ENCODE results near the gene SKA1. TPM values are rescaled to one million over a fixed set of nuclear protein-coding genes. Genes with fewer than 3 reads are reported as not detected.
"Not testable (repeated sequence)": the region's sequence is repeated elsewhere in the genome, so short reads cannot be mapped to it uniquely, and the experiment has no call there.

SKA1 gene
- total RNA-seq, 1 donor: 29.5 TPM

DNA sequence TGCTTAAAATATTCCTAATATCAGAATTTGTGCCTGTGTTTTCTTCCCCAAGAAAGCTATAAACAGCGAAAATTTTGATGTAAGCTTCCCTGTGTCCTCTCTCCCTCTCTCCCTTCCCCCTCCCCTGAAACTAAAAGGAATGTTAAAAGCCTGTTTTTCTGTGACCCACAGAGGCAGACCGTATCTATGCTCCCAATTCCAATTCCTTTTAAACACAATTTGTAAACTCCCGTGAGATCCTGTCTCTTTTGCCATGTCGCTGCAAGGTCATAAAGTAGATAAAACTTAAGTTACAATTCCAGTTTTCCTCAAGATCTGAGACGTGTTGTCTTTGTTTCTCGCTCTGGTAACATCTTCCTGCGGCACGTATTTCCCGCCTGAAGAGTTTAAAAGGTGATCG lies 23.3 kb downstream of the SKA1 start:
- no peak for DNase-seq (ENCODE audit: low read depth)
- no peak overlapping the region for H3K4me3 ChIP-seq (ENCODE audit: low read depth, low read length)
- no peak for TF ChIP-seq CTCF (IDR thresholded peaks at IDR 0.05; ENCODE audit: insufficient read depth, low read length)

DNA sequence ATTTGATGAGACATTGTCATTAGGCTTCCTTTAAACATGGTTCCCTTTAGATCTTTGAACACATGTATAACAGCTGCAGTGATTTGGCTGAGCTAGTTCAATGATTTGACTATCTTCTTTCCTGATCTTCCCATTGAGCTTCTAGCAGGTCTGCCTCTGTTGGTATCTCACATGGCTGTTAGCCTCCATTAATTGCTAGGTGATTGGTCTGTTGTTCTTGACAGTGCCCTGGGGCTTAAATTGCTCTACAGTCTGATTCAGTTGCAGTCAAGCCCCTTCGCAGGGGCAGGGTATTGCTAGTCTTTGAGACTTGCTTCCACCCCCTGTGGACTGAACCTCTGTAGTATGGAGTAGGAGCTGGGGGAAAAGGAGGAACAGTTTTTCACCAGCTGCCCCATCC lies 24.1 kb downstream of the SKA1 start:
- no peak for DNase-seq (ENCODE audit: low read depth)
- TF ChIP-seq CTCF (IDR thresholded peaks at IDR 0.05; ENCODE audit: insufficient read depth, low read length): no peak

DNA sequence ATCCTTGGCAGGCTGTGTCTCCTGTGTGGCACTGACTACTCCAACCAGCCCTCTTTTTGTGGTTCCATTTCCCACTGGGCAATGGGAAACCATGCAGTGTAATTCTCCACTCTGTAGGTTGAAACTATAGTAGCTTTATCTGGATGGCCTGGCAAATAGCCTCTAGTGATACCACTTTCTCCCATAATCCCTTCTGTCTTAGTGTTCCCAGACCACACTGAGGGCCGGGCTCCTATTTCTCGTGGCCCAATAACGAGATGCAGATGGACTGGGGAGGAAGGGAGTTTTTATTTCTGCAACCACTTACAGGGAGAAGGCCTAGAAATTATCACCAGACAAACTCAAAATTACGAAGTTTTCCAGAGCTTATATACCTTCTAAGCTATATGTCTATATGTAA lies 24.7 kb downstream of the SKA1 start:
- TF ChIP-seq CTCF (IDR thresholded peaks at IDR 0.05; ENCODE audit: insufficient read depth, low read length): no peak
- DNase-seq (ENCODE audit: low read depth): no peak
- H3K4me3 ChIP-seq (ENCODE audit: low read depth, low read length): no peak overlapping the region

More for the DNA sequence above, 24.1 kb downstream of the SKA1 start:
- H3K4me3 ChIP-seq (ENCODE audit: low read depth, low read length): no peak overlapping the region

DNA sequence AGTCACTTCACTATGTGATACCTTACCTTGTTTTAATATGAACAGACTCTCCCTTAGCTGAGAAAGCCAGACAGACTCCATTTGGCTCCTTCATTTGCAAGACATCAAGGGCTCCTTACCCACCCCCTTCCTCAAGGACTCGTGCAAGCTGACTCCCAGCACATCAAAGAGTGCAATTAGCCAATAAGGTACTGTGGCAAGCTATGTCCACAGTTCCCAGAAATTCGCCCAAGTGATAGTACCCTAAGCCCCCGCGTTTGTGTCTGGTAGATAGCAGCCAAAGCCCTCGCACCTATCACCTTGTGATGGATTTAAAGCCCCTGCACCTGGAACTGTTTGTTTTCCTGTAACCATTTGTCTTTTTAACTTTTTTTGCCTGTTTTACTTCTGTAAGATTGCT lies 25.6 kb downstream of the SKA1 start:
- H3K4me3 ChIP-seq (ENCODE audit: low read depth, low read length); DNase-seq (ENCODE audit: low read depth): not testable (repeated sequence)

GRCh38 chr18:50401295-50401694 lies 26.4 kb downstream of the SKA1 start:
- no peak for DNase-seq (ENCODE audit: low read depth)
- no peak for TF ChIP-seq CTCF (IDR thresholded peaks at IDR 0.05; ENCODE audit: insufficient read depth, low read length)
- no peak overlapping the region for H3K4me3 ChIP-seq (ENCODE audit: low read depth, low read length)

DNA sequence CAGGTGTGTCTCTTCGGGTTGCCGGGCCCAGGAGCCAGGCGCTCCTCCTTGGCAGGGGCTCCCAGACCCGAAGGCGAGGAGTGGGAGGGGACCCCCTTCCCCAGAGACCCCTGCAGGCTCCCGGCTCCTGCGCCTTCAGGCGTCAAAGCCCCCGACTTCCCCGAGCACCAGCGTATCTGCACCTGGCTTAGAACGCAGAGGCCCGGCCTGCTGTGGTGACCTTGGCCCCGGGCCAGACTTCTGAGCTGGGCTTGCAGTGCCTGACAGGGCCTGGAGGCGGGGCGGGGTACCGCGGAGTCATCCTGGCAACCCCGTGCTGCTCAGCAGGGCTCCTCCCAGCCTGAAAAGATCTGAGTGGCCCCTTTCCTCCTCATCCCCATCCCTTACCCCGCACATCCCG lies 27.0 kb downstream of the SKA1 start:
- TF ChIP-seq CTCF (IDR thresholded peaks at IDR 0.05; ENCODE audit: insufficient read depth, low read length): no peak
- H3K4me3 ChIP-seq (ENCODE audit: low read depth, low read length): no peak overlapping the region
- peak; percentile 38 for DNase-seq (ENCODE audit: low read depth)

DNA sequence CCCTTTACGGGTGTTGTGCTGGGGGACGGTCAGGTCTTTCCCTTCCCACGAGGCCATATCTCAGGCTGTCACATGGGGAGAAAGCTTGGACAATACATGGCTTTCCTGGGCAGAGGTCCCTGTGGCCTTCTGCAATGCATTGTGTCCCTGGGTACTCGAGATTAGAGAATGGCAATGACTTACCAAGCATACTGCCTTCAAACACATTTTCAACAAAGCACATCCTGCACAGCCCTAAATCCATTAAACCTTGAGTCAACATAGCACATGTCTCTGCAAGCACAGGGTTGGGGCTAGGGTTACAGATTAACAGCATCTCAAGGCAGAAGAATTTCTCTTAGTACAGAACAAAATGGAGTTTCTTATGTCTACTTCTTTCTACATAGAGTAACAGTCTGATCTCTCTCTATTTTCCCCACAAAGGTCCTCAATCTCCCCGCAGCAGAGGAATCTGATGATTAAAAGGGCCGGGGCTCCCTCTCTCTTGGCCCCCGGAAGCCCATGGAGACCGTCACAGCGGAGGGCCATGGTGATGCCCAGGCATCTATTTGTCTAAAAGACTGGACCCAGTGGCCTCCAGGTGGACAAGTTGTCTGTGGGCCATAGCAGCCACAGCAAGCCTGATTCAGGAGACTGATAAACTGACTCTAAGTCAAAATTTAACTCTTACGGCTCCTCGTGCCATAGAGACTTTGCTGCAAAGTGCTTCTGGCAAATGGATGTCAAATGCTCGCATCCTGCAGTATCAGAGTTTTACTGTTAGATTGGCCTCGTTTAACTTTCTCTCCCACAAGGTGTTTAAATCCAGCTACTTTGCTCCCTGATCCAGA lies 30.1 kb downstream of the SKA1 start:
- H3K4me3 ChIP-seq (ENCODE audit: low read depth, low read length); DNase-seq (ENCODE audit: low read depth): not testable (repeated sequence)

Data from fibroblast of the aortic adventitia (primary cell).